ENCODE measurements around the gene MMADHC. TPM values are rescaled to one million over a fixed set of nuclear protein-coding genes. Genes with fewer than 3 reads are reported as not detected.

The MMADHC gene
- total and polyA plus RNA-seq, 9 of the 15 experiments (the other 6 are each of a cell fraction or from before 2014, with no cell fraction given) = 187 to 850 (median 271) TPM

GRCh38 chr2:149587220-149587949 is at the start of gene MMADHC (continued):
- peak; percentile 93 for TF ChIP-seq RBBP5 (IDR thresholded peaks at IDR 0.05; ENCODE audit: borderline replicate concordance, insufficient read depth, low read length, poor library complexity, severe bottlenecking)
- TF ChIP-seq PML (IDR thresholded peaks at IDR 0.05; ENCODE audit: low read length) = peak; percentile 88
- peak; percentile 86 for TF ChIP-seq MEIS2 (IDR thresholded peaks at IDR 0.05; ENCODE audit: partially characterized antibody)
- TF ChIP-seq ELF1 (tag; IDR thresholded peaks at IDR 0.05) = peak; percentile 84
- peak in 1 of 2 experiments; percentile 77; a peak in 2 of 4 replicates for TF ChIP-seq HDAC1 (IDR thresholded peaks at IDR 0.05)
- TF ChIP-seq ZNF778 (CRISPR knock-in tag; IDR thresholded peaks at IDR 0.05) = no peak
- TF ChIP-seq, protein P1, sequence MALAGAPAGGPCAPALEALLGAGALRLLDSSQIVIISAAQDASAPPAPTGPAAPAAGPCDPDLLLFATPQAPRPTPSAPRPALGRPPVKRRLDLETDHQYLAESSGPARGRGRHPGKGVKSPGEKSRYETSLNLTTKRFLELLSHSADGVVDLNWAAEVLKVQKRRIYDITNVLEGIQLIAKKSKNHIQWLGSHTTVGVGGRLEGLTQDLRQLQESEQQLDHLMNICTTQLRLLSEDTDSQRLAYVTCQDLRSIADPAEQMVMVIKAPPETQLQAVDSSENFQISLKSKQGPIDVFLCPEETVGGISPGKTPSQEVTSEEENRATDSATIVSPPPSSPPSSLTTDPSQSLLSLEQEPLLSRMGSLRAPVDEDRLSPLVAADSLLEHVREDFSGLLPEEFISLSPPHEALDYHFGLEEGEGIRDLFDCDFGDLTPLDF (CRISPR knock-in tag; IDR thresholded peaks at IDR 0.05) = peak; percentile 55; the same call in 1 of the 2 replicates
- 0 out of 2 replicates have a peak, but pooled peaks have one; percentile 63 for TF ChIP-seq SRSF3 (IDR thresholded peaks at IDR 0.05; ENCODE audit: insufficient read depth, low read length)
- peak; percentile 33; the same call in 1 of the 2 replicates for TF ChIP-seq ZBTB7A (IDR thresholded peaks at IDR 0.05; ENCODE audit: borderline replicate concordance, control insufficient read depth, low read depth, low read length)
- TF ChIP-seq, protein P2, sequence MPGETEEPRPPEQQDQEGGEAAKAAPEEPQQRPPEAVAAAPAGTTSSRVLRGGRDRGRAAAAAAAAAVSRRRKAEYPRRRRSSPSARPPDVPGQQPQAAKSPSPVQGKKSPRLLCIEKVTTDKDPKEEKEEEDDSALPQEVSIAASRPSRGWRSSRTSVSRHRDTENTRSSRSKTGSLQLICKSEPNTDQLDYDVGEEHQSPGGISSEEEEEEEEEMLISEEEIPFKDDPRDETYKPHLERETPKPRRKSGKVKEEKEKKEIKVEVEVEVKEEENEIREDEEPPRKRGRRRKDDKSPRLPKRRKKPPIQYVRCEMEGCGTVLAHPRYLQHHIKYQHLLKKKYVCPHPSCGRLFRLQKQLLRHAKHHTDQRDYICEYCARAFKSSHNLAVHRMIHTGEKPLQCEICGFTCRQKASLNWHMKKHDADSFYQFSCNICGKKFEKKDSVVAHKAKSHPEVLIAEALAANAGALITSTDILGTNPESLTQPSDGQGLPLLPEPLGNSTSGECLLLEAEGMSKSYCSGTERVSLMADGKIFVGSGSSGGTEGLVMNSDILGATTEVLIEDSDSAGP (CRISPR knock-in tag; IDR thresholded peaks at IDR 0.05) = 0 out of 2 replicates have a peak, but pooled peaks have one; percentile 68
- peak; percentile 90 for TF ChIP-seq KAT8 (IDR thresholded peaks at IDR 0.05; ENCODE audit: low read depth)
- 0 out of 2 replicates have a peak, but pooled peaks have one; percentile 20 for TF ChIP-seq KLF1 (tag; IDR thresholded peaks at IDR 0.05)
- TF ChIP-seq NKRF (IDR thresholded peaks at IDR 0.05; ENCODE audit: borderline replicate concordance) = peak; percentile 87
- peak; percentile 11; the same call in 1 of the 2 replicates for TF ChIP-seq ZNF24 (IDR thresholded peaks at IDR 0.05)
- no peak for TF ChIP-seq CEBPG (CRISPR knock-in tag; IDR thresholded peaks at IDR 0.05)
- TF ChIP-seq CEBPG (tag; conservative IDR thresholded peaks at IDR 0.05 in 1 of 2, IDR thresholded peaks at IDR 0.05 in 1 of 2) = peak in 1 of 2 experiments; percentile 49; a peak in 2 of 4 replicates
- TF ChIP-seq EHMT2 (IDR thresholded peaks at IDR 0.05) = peak; percentile 79
- peak; percentile 98 for TF ChIP-seq TAF7 (tag; IDR thresholded peaks at IDR 0.05)
- TF ChIP-seq NCOA1 (IDR thresholded peaks at IDR 0.05; ENCODE audit: low read depth) = peak; percentile 72

Measured in K562 (cell line).